ENCODE data around the gene CST9.

CST9 gene

GRCh38 chr20:23614163-23614562, 8.4 kb upstream of the CST9 start:
- Histone ChIP-seq H3K9ac (ENCODE audit: low read depth, low read length) (no peak overlapping the region), H4K20me1 (ENCODE audit: insufficient read depth, low read length) (no peaks in the 10 kb centered on the region), H3K27me3 (ENCODE audit: insufficient read depth, low read length, poor library complexity) (peaks cover 12% of the 10 kb centered on the region), H3K27ac (ENCODE audit: low read length) (no peak overlapping the region), H3K4me1 (ENCODE audit: insufficient read depth, low read length) (no peaks in the 10 kb centered on the region), H3K4me2 (ENCODE audit: insufficient read depth, low read length) (no peak overlapping the region), H3K36me3 (ENCODE audit: insufficient read depth, low read length) (no peaks in the 10 kb centered on the region), H3K9me3 (ENCODE audit: insufficient read depth, low read length, severe bottlenecking) (no peaks in the 10 kb centered on the region), H3K79me2 (ENCODE audit: insufficient read depth, low read length) (no peaks in the 10 kb centered on the region), H2AFZ (ENCODE audit: low read depth, low read length) (no peak overlapping the region), H3K4me3 (ENCODE audit: low read depth in 1 of 2, low read length in 2 of 2) (no peak overlapping the region)
- no peak for TF ChIP-seq CTCF (IDR thresholded peaks at IDR 0.05; ENCODE audit: borderline replicate concordance, extremely low read depth, low read length, poor library complexity, severe bottlenecking)
- no peak for TF ChIP-seq EZH2 (IDR thresholded peaks at IDR 0.05; ENCODE audit: borderline replicate concordance, low read depth, low read length, severe bottlenecking)
- DNase-seq (no peak), ATAC-seq (ENCODE audit: insufficient read depth, low read depth) (no peak)

GRCh38 chr20:23613676-23614075, 8.0 kb upstream of the CST9 start:
- DNase-seq (no peak), ATAC-seq (ENCODE audit: insufficient read depth, low read depth) (no peak)
- Histone ChIP-seq H3K4me3 (ENCODE audit: low read depth in 1 of 2, low read length in 2 of 2) (no peak overlapping the region), H3K27me3 (ENCODE audit: insufficient read depth, low read length, poor library complexity) (peaks cover 12% of the 10 kb centered on the region), H3K4me2 (ENCODE audit: insufficient read depth, low read length) (no peak overlapping the region), H3K27ac (ENCODE audit: low read length) (no peak overlapping the region), H3K79me2 (ENCODE audit: insufficient read depth, low read length) (no peaks in the 10 kb centered on the region), H2AFZ (ENCODE audit: low read depth, low read length) (no peak overlapping the region), H3K9ac (ENCODE audit: low read depth, low read length) (no peak overlapping the region), H3K9me3 (ENCODE audit: insufficient read depth, low read length, severe bottlenecking) (no peaks in the 10 kb centered on the region), H3K36me3 (ENCODE audit: insufficient read depth, low read length) (no peaks in the 10 kb centered on the region), H4K20me1 (ENCODE audit: insufficient read depth, low read length) (no peaks in the 10 kb centered on the region), H3K4me1 (ENCODE audit: insufficient read depth, low read length) (no peaks in the 10 kb centered on the region)
- TF ChIP-seq EZH2 (IDR thresholded peaks at IDR 0.05; ENCODE audit: borderline replicate concordance, low read depth, low read length, severe bottlenecking) = no peak
- TF ChIP-seq CTCF (IDR thresholded peaks at IDR 0.05; ENCODE audit: borderline replicate concordance, extremely low read depth, low read length, poor library complexity, severe bottlenecking) = no peak

- Histone ChIP-seq H3K27ac (ENCODE audit: low read length) (no peak overlapping the region), H3K4me3 (ENCODE audit: low read depth in 1 of 2, low read length in 2 of 2) (no peak overlapping the region), H3K4me2 (ENCODE audit: insufficient read depth, low read length) (no peak overlapping the region), H2AFZ (ENCODE audit: low read depth, low read length) (no peak overlapping the region), H3K4me1 (ENCODE audit: insufficient read depth, low read length) (no peaks in the 10 kb centered on the region), H3K36me3 (ENCODE audit: insufficient read depth, low read length) (no peaks in the 10 kb centered on the region), H3K27me3 (ENCODE audit: insufficient read depth, low read length, poor library complexity) (peaks cover 12% of the 10 kb centered on the region), H3K79me2 (ENCODE audit: insufficient read depth, low read length) (no peaks in the 10 kb centered on the region), H3K9me3 (ENCODE audit: insufficient read depth, low read length, severe bottlenecking) (no peaks in the 10 kb centered on the region), H3K9ac (ENCODE audit: low read depth, low read length) (no peak overlapping the region), H4K20me1 (ENCODE audit: insufficient read depth, low read length) (no peaks in the 10 kb centered on the region)
- ATAC-seq (ENCODE audit: insufficient read depth, low read depth) (no peak), DNase-seq (no peak)
- TF ChIP-seq EZH2 (IDR thresholded peaks at IDR 0.05; ENCODE audit: borderline replicate concordance, low read depth, low read length, severe bottlenecking) = no peak
- no peak for TF ChIP-seq CTCF (IDR thresholded peaks at IDR 0.05; ENCODE audit: borderline replicate concordance, extremely low read depth, low read length, poor library complexity, severe bottlenecking)
Measured at GRCh38 chr20:23612396-23612795, 6.7 kb upstream of the CST9 start.

All from DND-41 (cell line).